MCF 10A (cell line): ENCODE data around the gene OTX1. TPM values are rescaled to one million over a fixed set of nuclear protein-coding genes. Genes with fewer than 3 reads are reported as not detected.

Experiments used
- BruUV-seq: library from RNA; stranded (reverse); fragments of 400-500 nt; replicated peaks from 2 replicates; lab custom pipeline; 2021; lab: Mats Ljungman, UMichigan
- CTCF ChIA-PET: fragments of 300-600 bp; sonication (Branson Sonifier 250); formaldehyde crosslinking; extraction: SDS; loops from one replicate; lab custom pipeline; 2021; ENCODE audit warnings: antibody characterized with exemption, inconsistent platforms; lab: Yijun Ruan, JAX
- POLR2A ChIA-PET: fragments of 300-600, 350-650 bp; sonication (Branson Sonifier 250); formaldehyde crosslinking; extraction: SDS; loops from one replicate; lab custom pipeline; 2020; ENCODE audit warnings: antibody characterized with exemption, inconsistent platforms; lab: Yijun Ruan, JAX
- DNase-seq: peaks from one replicate; pipeline ENCODE4 v3.0.0-alpha.2; 2018; ENCODE audit not compliant: unreplicated experiment
- H3K27ac Mint-ChIP-seq: one replicate; pipeline ENCODE4 v1.8.0; 2022; ENCODE audit warnings: mild to moderate bottlenecking, low read depth, mixed read lengths; ENCODE audit not compliant: unreplicated experiment
- H3K27me3 Mint-ChIP-seq: one replicate; pipeline ENCODE4 v1.8.0; 2022; ENCODE audit warnings: mixed read lengths; ENCODE audit not compliant: insufficient read depth, unreplicated experiment
- H3K36me3 Mint-ChIP-seq: one replicate; pipeline ENCODE4 v1.8.0; 2022; ENCODE audit warnings: mild to moderate bottlenecking, moderate library complexity, mixed read lengths; ENCODE audit not compliant: insufficient read depth, unreplicated experiment
- H3K4me1 Mint-ChIP-seq: one replicate; pipeline ENCODE4 v1.8.0; 2022; ENCODE audit warnings: mixed read lengths; ENCODE audit not compliant: insufficient read depth, unreplicated experiment
- H3K4me3 Mint-ChIP-seq: one replicate; pipeline ENCODE4 v1.8.0; 2022; ENCODE audit warnings: mild to moderate bottlenecking, moderate library complexity, mixed read lengths; ENCODE audit not compliant: unreplicated experiment
- H3K9me3 Mint-ChIP-seq: one replicate; pipeline ENCODE4 v1.8.0; 2022; ENCODE audit warnings: mixed read lengths; ENCODE audit not compliant: unreplicated experiment
- intact Hi-C: fragments of 100-400 bp; cut with micrococcal nuclease; formaldehyde crosslinking; loops from 2 replicates; pipeline ENCODE4 v1.14.1; 2022
- total RNA-seq: library from RNA; stranded (reverse); gene quantifications from 2 replicates; pipeline ENCODE4 v1.2.3, GENCODE V29; 2022
- TF ChIP-seq, protein P1 (sequence below): fragments of 200-600 bp; IDR thresholded peaks from one replicate; pipeline ENCODE4 v1.8.0; 2022; ENCODE audit warnings: antibody characterized with exemption, mild to moderate bottlenecking; ENCODE audit not compliant: unreplicated experiment

Gene OTX1
- total RNA-seq, 1 experiment from 2014 or later = 1.4 TPM

DNA sequence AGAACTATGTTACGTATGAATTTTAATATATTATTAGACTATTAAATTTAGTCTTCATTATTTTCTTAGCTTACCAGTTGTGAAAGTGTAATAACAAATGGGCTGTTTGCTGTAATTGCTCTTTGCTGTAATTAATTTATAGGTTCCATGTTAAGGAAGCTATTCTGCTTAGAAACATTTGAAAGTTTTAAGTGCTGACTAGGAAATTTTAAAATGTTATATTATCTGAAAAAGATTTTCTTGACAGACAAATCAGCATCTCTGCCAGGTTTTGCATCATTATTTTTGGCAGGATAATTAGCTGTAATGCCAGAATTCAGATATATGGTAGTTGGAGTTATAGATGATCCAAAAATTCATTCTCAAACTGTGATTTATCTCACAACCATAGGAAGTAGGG, 42.2 kb downstream of the OTX1 start:
- H3K9me3 Mint-ChIP-seq = no peaks in the 10 kb centered on the region
- no peak overlapping the region for H3K4me3 Mint-ChIP-seq
- no TSS peak for BruUV-seq
- no peaks in the 10 kb centered on the region for H3K27me3 Mint-ChIP-seq
- TF ChIP-seq, protein P1, sequence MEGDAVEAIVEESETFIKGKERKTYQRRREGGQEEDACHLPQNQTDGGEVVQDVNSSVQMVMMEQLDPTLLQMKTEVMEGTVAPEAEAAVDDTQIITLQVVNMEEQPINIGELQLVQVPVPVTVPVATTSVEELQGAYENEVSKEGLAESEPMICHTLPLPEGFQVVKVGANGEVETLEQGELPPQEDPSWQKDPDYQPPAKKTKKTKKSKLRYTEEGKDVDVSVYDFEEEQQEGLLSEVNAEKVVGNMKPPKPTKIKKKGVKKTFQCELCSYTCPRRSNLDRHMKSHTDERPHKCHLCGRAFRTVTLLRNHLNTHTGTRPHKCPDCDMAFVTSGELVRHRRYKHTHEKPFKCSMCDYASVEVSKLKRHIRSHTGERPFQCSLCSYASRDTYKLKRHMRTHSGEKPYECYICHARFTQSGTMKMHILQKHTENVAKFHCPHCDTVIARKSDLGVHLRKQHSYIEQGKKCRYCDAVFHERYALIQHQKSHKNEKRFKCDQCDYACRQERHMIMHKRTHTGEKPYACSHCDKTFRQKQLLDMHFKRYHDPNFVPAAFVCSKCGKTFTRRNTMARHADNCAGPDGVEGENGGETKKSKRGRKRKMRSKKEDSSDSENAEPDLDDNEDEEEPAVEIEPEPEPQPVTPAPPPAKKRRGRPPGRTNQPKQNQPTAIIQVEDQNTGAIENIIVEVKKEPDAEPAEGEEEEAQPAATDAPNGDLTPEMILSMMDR = no peak
- H3K27ac Mint-ChIP-seq = no peak overlapping the region
- POLR2A ChIA-PET = no interaction called here
- no peaks in the 10 kb centered on the region for H3K36me3 Mint-ChIP-seq
- DNase-seq = no peak
- CTCF ChIA-PET = interaction anchor here (0.7 kb wide), 1 partner anchor 37 kb away, joined by 3 read pairs; no protein-coding TSS in a partner anchor
- H3K4me1 Mint-ChIP-seq = no peaks in the 10 kb centered on the region
- intact Hi-C loops = no loop called here

DNA sequence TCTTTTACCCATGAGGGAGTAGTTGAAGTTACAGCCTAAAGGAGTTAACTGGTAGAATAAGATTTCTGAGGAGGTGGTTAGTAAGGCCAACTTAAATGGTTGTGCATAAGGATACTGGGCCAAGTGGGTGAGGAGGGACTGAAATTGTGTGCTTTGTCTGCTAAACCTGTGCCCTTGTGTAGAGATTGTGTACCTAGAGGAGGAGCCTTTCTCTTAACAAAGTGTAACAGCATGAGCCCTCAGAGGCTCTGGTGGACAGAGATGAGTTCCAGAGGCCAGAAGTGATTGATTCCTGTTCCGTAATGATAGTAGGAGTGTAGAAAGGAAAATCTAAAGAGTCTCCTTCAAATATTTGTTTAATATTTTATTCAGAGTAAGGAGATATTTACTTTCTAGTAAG, 42.9 kb downstream of the OTX1 start:
- Mint-ChIP-seq H3K27me3 (no peaks in the 10 kb centered on the region), H3K27ac (no peak overlapping the region), H3K4me3 (no peak overlapping the region), H3K4me1 (no peaks in the 10 kb centered on the region), H3K9me3 (no peaks in the 10 kb centered on the region), H3K36me3 (no peaks in the 10 kb centered on the region)
- TF ChIP-seq, protein P1 = no peak
- no TSS peak for BruUV-seq
- no peak for DNase-seq
- ChIA-PET CTCF (interaction anchor here (0.7 kb wide), 1 partner anchor 37 kb away, joined by 3 read pairs; no protein-coding TSS in a partner anchor), POLR2A (no interaction called here)
- intact Hi-C loops = no loop called here

- intact Hi-C loops = no loop called here
- Mint-ChIP-seq H3K9me3 (no peaks in the 10 kb centered on the region), H3K36me3 (no peaks in the 10 kb centered on the region), H3K27me3 (no peaks in the 10 kb centered on the region), H3K4me3 (no peak overlapping the region), H3K27ac (no peak overlapping the region), H3K4me1 (no peaks in the 10 kb centered on the region)
- BruUV-seq = no TSS peak
- ChIA-PET POLR2A (no interaction called here), CTCF (no interaction called here)
- TF ChIP-seq, protein P1 = no peak
- DNase-seq = no peak
Observed at GRCh38 chr2:63096491-63096890, 45.9 kb downstream of the OTX1 start.

DNA sequence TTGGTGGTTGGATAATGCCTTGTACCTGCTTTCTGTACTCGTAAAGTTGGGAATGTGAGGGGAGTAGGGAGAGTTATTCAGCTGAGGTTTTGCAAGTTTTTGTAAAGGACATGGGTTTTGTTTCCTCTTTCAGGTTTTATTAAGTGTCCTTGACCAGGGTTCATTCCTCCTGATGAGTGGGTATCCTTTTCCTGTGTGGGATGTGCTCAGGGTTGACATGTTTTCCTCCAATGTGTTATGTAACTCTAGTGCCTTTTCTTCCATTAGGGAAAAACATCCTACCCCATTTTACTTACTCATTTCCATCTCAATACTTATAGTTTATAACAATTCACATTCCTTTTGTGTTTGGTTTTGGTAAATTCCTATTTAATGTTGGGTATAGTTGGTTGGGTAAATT, 48.4 kb downstream of the OTX1 start:
- no peak overlapping the region for H3K27ac Mint-ChIP-seq
- BruUV-seq = no TSS peak
- H3K27me3 Mint-ChIP-seq = no peaks in the 10 kb centered on the region
- no peaks in the 10 kb centered on the region for H3K36me3 Mint-ChIP-seq
- H3K4me1 Mint-ChIP-seq = no peaks in the 10 kb centered on the region
- DNase-seq = no peak
- POLR2A ChIA-PET = no interaction called here
- no peak overlapping the region for H3K4me3 Mint-ChIP-seq
- intact Hi-C loops = no loop called here
- CTCF ChIA-PET = no interaction called here
- TF ChIP-seq, protein P1 = no peak
- peaks cover 8% of the 10 kb centered on the region for H3K9me3 Mint-ChIP-seq
